Lower leg skin (tissue), 3 donors: ENCODE results near the gene MYH7.

ENCODE experiments used
- CTCF ChIP-seq, 3 donors: fragments of 450-650 bp; IDR thresholded peaks; one replicate each; pipeline ENCODE4 v1.5.1; 2016; ENCODE audit warnings: antibody characterized with exemption in 3 of 3, mild to moderate bottlenecking in 3 of 3, moderate library complexity in 2 of 3
- POLR2A ChIP-seq, 2 donors: fragments of 450-650 bp; IDR thresholded peaks; one replicate each; pipeline ENCODE4 v1.6.1; 2016 to 2017; ENCODE audit warnings: antibody characterized with exemption in 2 of 2, mild to moderate bottlenecking in 1 of 2, moderate library complexity in 1 of 2

GRCh38 chr14:23401291-23401690 is 34.2 kb downstream of the MYH7 start:
- TF ChIP-seq CTCF (IDR thresholded peaks at IDR 0.05) (no peak), POLR2A (IDR thresholded peaks at IDR 0.05) (no peak)
